ENCODE data around the gene DCLK1. TPM values are rescaled to one million over a fixed set of nuclear protein-coding genes. Genes with fewer than 3 reads are reported as not detected.

The DCLK1 gene
- total and polyA plus RNA-seq, 10 of the 15 experiments (the other 5 are each of a cell fraction or from before 2014, with no cell fraction given), result not detected

- no peak for TF ChIP-seq DPF2 (IDR thresholded peaks at IDR 0.05)
Observed at GRCh38 chr13:35987572-35988513, 143.3 kb downstream of the DCLK1 start (continued).

- FAIRE-seq, result no peak
- Histone ChIP-seq H3K4me3 (no peak overlapping the region), H3K27ac (ENCODE audit: control insufficient read depth, insufficient read depth) (no peak overlapping the region), H3K9me3 (replicated peaks; ENCODE audit: control insufficient read depth, insufficient read depth, low read length) (no peaks in the 10 kb centered on the region), H3K79me2 (ENCODE audit: control insufficient read depth, insufficient read depth, low read length) (no peaks in the 10 kb centered on the region), H3K9ac (ENCODE audit: control insufficient read depth, insufficient read depth, low read length) (no peak overlapping the region), H4K20me1 (ENCODE audit: control insufficient read depth, insufficient read depth) (no peaks in the 10 kb centered on the region), H3K27me3 (replicated peaks in 1 of 2; ENCODE audit: control insufficient read depth in 2 of 2, insufficient read depth in 2 of 2, low read length in 1 of 2) (no peaks in the 10 kb centered on the region), H2AFZ (ENCODE audit: control insufficient read depth, low read depth, low read length) (no peak overlapping the region), H3K4me1 (ENCODE audit: control insufficient read depth, insufficient read depth, low read length) (no peaks in the 10 kb centered on the region), H3K4me2 (ENCODE audit: control insufficient read depth, insufficient read depth) (no peak overlapping the region), H3K36me3 (ENCODE audit: control insufficient read depth in 2 of 2, insufficient read depth in 2 of 2, low read length in 1 of 2) (no peaks in the 10 kb centered on the region)
- BruUV-seq (replicated peaks), result no TSS peak
- 43% methylated on average over 10 of the region's 10 CpGs for WGBS (ENCODE audit: insufficient coverage, insufficient replicate concordance, low lambda C conversion rate, missing lambda C conversion rate)
- CTCF ChIA-PET, result no interaction called here
- SMC1A ChIA-PET (ENCODE audit: uncharacterized antibody, unreplicated experiment), result no interaction called here
- no peak for ATAC-seq
- POLR2A ChIA-PET, result no interaction called here
- in situ Hi-C loops (cut with MboI), result no loop called here
- RAD21 ChIA-PET (ENCODE audit: unreplicated experiment), result no interaction called here
- intact Hi-C loops (cut with micrococcal nuclease; ENCODE audit: unreplicated experiment), result no loop called here
- no peak for DNase-seq (ENCODE audit: low read depth, low spot score)
- no peak for TF ChIP-seq SKIL (IDR thresholded peaks at IDR 0.05; ENCODE audit: low read depth, poor library complexity, severe bottlenecking)
- no peak for TF ChIP-seq SMAD1 (IDR thresholded peaks at IDR 0.05; ENCODE audit: low read depth, partially characterized antibody)
- no peak for TF ChIP-seq ASH2L (IDR thresholded peaks at IDR 0.05; ENCODE audit: borderline replicate concordance, low read depth)
- no peak for TF ChIP-seq MAX (IDR thresholded peaks at IDR 0.05; ENCODE audit: low read depth, low read length)
- TF ChIP-seq YY1 (IDR thresholded peaks at IDR 0.05; ENCODE audit: low read depth, low read length), result no peak
- no peak for TF ChIP-seq GATAD2B (conservative IDR thresholded peaks at IDR 0.05; ENCODE audit: low read depth)
- TF ChIP-seq YBX1 (IDR thresholded peaks at IDR 0.05), result no peak
- no peak for TF ChIP-seq MTA3 (IDR thresholded peaks at IDR 0.05; ENCODE audit: borderline replicate concordance, low read length)
- TF ChIP-seq E2F4 (IDR thresholded peaks at IDR 0.05; ENCODE audit: low read depth, low read length), result no peak
- TF ChIP-seq KAT2A (conservative IDR thresholded peaks at IDR 0.05; ENCODE audit: control insufficient read depth, low read depth, low read length), result no peak
- TF ChIP-seq RUNX3 (IDR thresholded peaks at IDR 0.05; ENCODE audit: low read length), result no peak
- no peak for TF ChIP-seq NBN (IDR thresholded peaks at IDR 0.05)
- TF ChIP-seq ATF7 (IDR thresholded peaks at IDR 0.05; ENCODE audit: low read depth), result no peak
- TF ChIP-seq POU2F2 (IDR thresholded peaks at IDR 0.05; ENCODE audit: borderline replicate concordance, low read depth, low read length), result no peak
- TF ChIP-seq NKRF (conservative IDR thresholded peaks at IDR 0.05), result no peak
Observed at GRCh38 chr13:35984776-35985453, 146.3 kb downstream of the DCLK1 start.
